H9 (cell line): ENCODE measurements around the gene CHST8. TPM values are rescaled to one million over a fixed set of nuclear protein-coding genes. Genes with fewer than 3 reads are reported as not detected.

ENCODE experiments used
- DNase-seq: peaks from one replicate; pipeline ENCODE4 v3.0.0-alpha.2; 2017
- H2AFZ ChIP-seq: one replicate; pipeline ENCODE4 v1.6.1; 2013; ENCODE audit warnings: mild to moderate bottlenecking, low read length, control low read depth, moderate library complexity
- H2AK5ac ChIP-seq: 2 replicates; pipeline ENCODE4 v1.6.1; 2013; ENCODE audit warnings: low read length, control low read depth, mixed read lengths; ENCODE audit not compliant: insufficient read length
- H2BK120ac ChIP-seq: one replicate; pipeline ENCODE4 v1.6.1; 2013; ENCODE audit warnings: low read depth, mild to moderate bottlenecking, low read length, control low read depth, inconsistent platforms; ENCODE audit not compliant: poor library complexity, severe bottlenecking
- H2BK12ac ChIP-seq: 2 replicates; pipeline ENCODE4 v1.6.1; 2013; ENCODE audit warnings: low read length, control low read depth, mixed read lengths, low read depth; ENCODE audit not compliant: insufficient read length
- H2BK15ac ChIP-seq: 2 replicates; pipeline ENCODE4 v1.6.1; 2013; ENCODE audit warnings: low read depth, low read length, control low read depth
- H2BK20ac ChIP-seq: one replicate; pipeline ENCODE4 v1.6.1; 2013; ENCODE audit warnings: low read depth, mild to moderate bottlenecking, low read length, control low read depth, inconsistent platforms; ENCODE audit not compliant: poor library complexity, severe bottlenecking
- H2BK5ac ChIP-seq: 2 replicates; pipeline ENCODE4 v1.6.1; 2013; ENCODE audit warnings: low read length, control low read depth, mixed read lengths; ENCODE audit not compliant: insufficient read length
- H3K14ac ChIP-seq: 2 replicates; pipeline ENCODE4 v1.6.1; 2013; ENCODE audit warnings: low read length, control low read depth; ENCODE audit not compliant: insufficient read depth
- H3K18ac ChIP-seq: 2 replicates; pipeline ENCODE4 v1.6.1; 2013; ENCODE audit warnings: low read depth, mild to moderate bottlenecking, mixed read lengths, low read length, control low read depth; ENCODE audit not compliant: insufficient read length
- H3K23ac ChIP-seq: 2 replicates; pipeline ENCODE4 v1.6.1; 2013; ENCODE audit warnings: low read length, control low read depth, mixed read lengths, low read depth; ENCODE audit not compliant: insufficient read length
- H3K23me2 ChIP-seq: 2 replicates; pipeline ENCODE4 v1.6.1; 2013; ENCODE audit warnings: low read depth, mild to moderate bottlenecking, mixed read lengths, low read length, control low read depth; ENCODE audit not compliant: insufficient read length, poor library complexity, severe bottlenecking
- H3K27ac ChIP-seq: 2 replicates; pipeline ENCODE4 v1.5.1; 2013; ENCODE audit warnings: low read length, control low read depth, mixed read lengths, low read depth; ENCODE audit not compliant: insufficient read length
- H3K27me3 ChIP-seq: 2 replicates; pipeline ENCODE4 v1.6.1; 2013; ENCODE audit warnings: low read length, control low read depth, inconsistent platforms; ENCODE audit not compliant: insufficient read depth
- H3K4ac ChIP-seq: 2 replicates; pipeline ENCODE4 v1.6.1; 2013; ENCODE audit warnings: low read depth, mild to moderate bottlenecking, control low read depth, inconsistent platforms, low read length, moderate library complexity
- H3K4me1 ChIP-seq: 2 replicates; pipeline ENCODE4 v1.6.1; 2013; ENCODE audit warnings: low read length, control low read depth, inconsistent platforms; ENCODE audit not compliant: insufficient read depth
- H3K4me2 ChIP-seq: 2 replicates; pipeline ENCODE4 v1.6.1; 2013; ENCODE audit warnings: low read length, control low read depth, mixed read lengths; ENCODE audit not compliant: insufficient read length, insufficient read depth
- H3K56ac ChIP-seq: 2 replicates; pipeline ENCODE4 v1.6.1; 2013; ENCODE audit warnings: low read depth, mild to moderate bottlenecking, mixed read lengths, low read length, control low read depth; ENCODE audit not compliant: insufficient read length
- H3K79me1 ChIP-seq: 2 replicates; pipeline ENCODE4 v1.6.1; 2013; ENCODE audit warnings: low read depth, mild to moderate bottlenecking, moderate library complexity, low read length, control low read depth, inconsistent platforms; ENCODE audit not compliant: insufficient read depth, poor library complexity, severe bottlenecking
- H3K79me2 ChIP-seq: 2 replicates; pipeline ENCODE4 v1.6.1; 2013; ENCODE audit warnings: low read length, control low read depth, inconsistent platforms; ENCODE audit not compliant: insufficient read depth
- H3K9ac ChIP-seq: 2 replicates; pipeline ENCODE4 v1.6.1; 2013; ENCODE audit warnings: low read length, control low read depth, mixed read lengths; ENCODE audit not compliant: insufficient read length; ENCODE audit errors: extremely low read depth
- H3K9me3 ChIP-seq: one replicate; pipeline ENCODE4 v1.6.1; 2013; ENCODE audit warnings: low read depth, low read length, inconsistent platforms; ENCODE audit not compliant: control insufficient read depth
- H3T11ph ChIP-seq: one replicate; pipeline ENCODE4 v1.6.1; 2013; ENCODE audit warnings: mild to moderate bottlenecking, low read length, control low read depth, inconsistent platforms
- H4K20me1 ChIP-seq: one replicate; pipeline ENCODE4 v1.6.1; 2013; ENCODE audit not compliant: control insufficient read depth, insufficient read length, insufficient read depth
- H4K5ac ChIP-seq: 2 replicates; pipeline ENCODE4 v1.6.1; 2013; ENCODE audit warnings: low read depth, mild to moderate bottlenecking, mixed read lengths, low read length, control low read depth; ENCODE audit not compliant: insufficient read length
- H4K8ac ChIP-seq: replicated peaks from 2 replicates; pipeline ENCODE4 v1.6.1; 2013; ENCODE audit warnings: low read length, control low read depth, mixed read lengths, low read depth; ENCODE audit not compliant: insufficient read length
- H4K91ac ChIP-seq: 2 replicates; pipeline ENCODE4 v1.6.1; 2013; ENCODE audit warnings: low read depth, mild to moderate bottlenecking, moderate library complexity, mixed read lengths, low read length, control low read depth; ENCODE audit not compliant: insufficient read length
- H3K27ac Mint-ChIP-seq, 3 experiments: 2 replicates in 2 of 3; 3 replicates in 1 of 3; pipeline ENCODE4 v1.8.0; 2020 to 2021; ENCODE audit warnings: mixed read lengths in 3 of 3, mild to moderate bottlenecking in 1 of 3, moderate library complexity in 1 of 3
- H3K27me3 Mint-ChIP-seq: 2 replicates; pipeline ENCODE4 v1.8.0; 2021; ENCODE audit warnings: low read depth, mild to moderate bottlenecking, moderate library complexity, mixed read lengths
- H3K36me3 Mint-ChIP-seq, 3 experiments: 2 replicates in 2 of 3; 3 replicates in 1 of 3; pipeline ENCODE4 v1.8.0; 2020 to 2021; ENCODE audit warnings: low read depth in 3 of 3, mixed read lengths in 3 of 3; ENCODE audit not compliant: insufficient read depth in 1 of 3
- H3K4me1 Mint-ChIP-seq, 2 experiments: 2 replicates each; pipeline ENCODE4 v1.8.0; 2020; ENCODE audit warnings: mixed read lengths in 2 of 2
- H3K4me3 Mint-ChIP-seq, 2 experiments: 2 replicates in 1 of 2; 3 replicates in 1 of 2; pipeline ENCODE4 v1.8.0; 2020 to 2021; ENCODE audit warnings: mild to moderate bottlenecking in 2 of 2, mixed read lengths in 2 of 2, moderate library complexity in 1 of 2
- H3K9me3 Mint-ChIP-seq, 2 experiments: 2 replicates in 1 of 2; 3 replicates in 1 of 2; pipeline ENCODE4 v1.8.0; 2020; ENCODE audit warnings: mild to moderate bottlenecking in 2 of 2, mixed read lengths in 2 of 2, moderate library complexity in 1 of 2
- CTCF ChIP-seq: fragments of 200-600 bp; sonication (generic); conservative IDR thresholded peaks from 3 replicates; pipeline ENCODE4 v1.8.0; 2021; ENCODE audit warnings: antibody characterized with exemption, mild to moderate bottlenecking
- WGBS: extraction: QIAGEN DNeasy Blood & Tissue Kit; methylation state at CpG from one replicate; pipeline ENCODE4 v1.1.7; 2013; ENCODE audit warnings: missing lambda C conversion rate, low lambda C conversion rate, mixed read lengths; ENCODE audit not compliant: insufficient read length; ENCODE audit errors: extremely low coverage; 5-methylcytosine and 5-hydroxymethylcytosine counted together
- total RNA-seq: library from RNA; stranded (reverse); gene quantifications from 2 replicates; pipeline ENCODE4 v1.2.1, GENCODE V29; 2021

The CHST8 gene
- total RNA-seq, 1 experiment from 2014 or later, result 5.1 TPM

GRCh38 chr19:33627962-33628839, 6.4 kb downstream of the CHST8 start:
- no peaks in the 10 kb centered on the region for H4K20me1 ChIP-seq
- Mint-ChIP-seq H3K4me3 (no peak overlapping the region), H3K36me3 (no peaks in the 10 kb centered on the region), H3K9me3 (no peaks in the 10 kb centered on the region), H3K4me1 (peaks cover 21 to 27% of the 10 kb centered on the region in 2 experiments), H3K27ac (0 out of 7 replicates have a peak overlapping the region, but pooled peaks of 1 of the 3 experiments have one; percentile 45), H3K27me3 (peaks cover 40% of the 10 kb centered on the region)
- H2BK12ac ChIP-seq, result no peak overlapping the region
- no peaks in the 10 kb centered on the region for H3K9me3 ChIP-seq
- peaks cover 8% of the 10 kb centered on the region; the same call in 1 of the 2 replicates for H3K27me3 ChIP-seq
- H2BK120ac ChIP-seq, result no peak overlapping the region
- no peak overlapping the region for H3K18ac ChIP-seq
- peaks cover 5% of the 10 kb centered on the region; the same call in 1 of the 2 replicates for H3K4me1 ChIP-seq
- peaks cover 4% of the 10 kb centered on the region for H3K23me2 ChIP-seq
- H3K4ac ChIP-seq, result no peak overlapping the region
- H3K23ac ChIP-seq, result no peak overlapping the region
- TF ChIP-seq CTCF, result no peak
- no peak overlapping the region for H2BK5ac ChIP-seq
- H3K14ac ChIP-seq, result no peak overlapping the region
- H3K9ac ChIP-seq, result no peak overlapping the region
- no peak overlapping the region for H3K56ac ChIP-seq
- DNase-seq, result no peak
- no peak overlapping the region for H2BK20ac ChIP-seq
- no peak overlapping the region for H3T11ph ChIP-seq
- no peak overlapping the region for H2AK5ac ChIP-seq
- no peak overlapping the region for H2AFZ ChIP-seq
- H3K27ac ChIP-seq, result no peak overlapping the region
- H4K91ac ChIP-seq, result no peak overlapping the region
- H4K5ac ChIP-seq, result no peak overlapping the region
- no peak overlapping the region for H4K8ac ChIP-seq
- no peaks in the 10 kb centered on the region; the same call in 1 of the 2 replicates for H3K79me2 ChIP-seq
- no peak overlapping the region for H2BK15ac ChIP-seq
- no peaks in the 10 kb centered on the region for H3K79me1 ChIP-seq
- no peak overlapping the region for H3K4me2 ChIP-seq
- no CpG with 5 or more reads among the region's 12 CpGs for WGBS
